ENCODE data around the gene IFT43.

Gene IFT43

GRCh38 chr14:75985618-75986438 lies at the start of gene IFT43:
Gene IFT43 (plus strand): TSS chr14:75985763. CDS start chr14:75985787, 24 bp downstream.
- peak; percentile 85 to 99 (median 95) for DNase-seq
- intact Hi-C loops (cut with DNase I): no loop called here

- intact Hi-C loops (cut with DNase I): no loop called here
These were observed 46.4 kb upstream of the IFT43 start for GRCh38 chr14:75939200-75939599.

GRCh38 chr14:75941030-75941429 lies 44.5 kb upstream of the IFT43 start:
- intact Hi-C loops (cut with DNase I): no loop called here

More at GRCh38 chr14:75939200-75939599, 46.4 kb upstream of the IFT43 start:
- no peak for DNase-seq

GRCh38 chr14:75944607-75945241 lies 40.8 kb upstream of the IFT43 start:
- intact Hi-C loops (cut with DNase I): no loop called here
- DNase-seq: no peak

More at GRCh38 chr14:75941030-75941429, 44.5 kb upstream of the IFT43 start:
- no peak for DNase-seq

GRCh38 chr14:75946785-75947184 lies 38.8 kb upstream of the IFT43 start:
- intact Hi-C loops (cut with DNase I): no loop called here
- DNase-seq: no peak

GRCh38 chr14:75952489-75952888 lies 33.1 kb upstream of the IFT43 start:
- no peak for DNase-seq
- intact Hi-C loops (cut with DNase I): no loop called here

- intact Hi-C loops (cut with DNase I): no loop called here
- DNase-seq: no peak
These were observed 26.5 kb upstream of the IFT43 start for GRCh38 chr14:75959031-75959430.

GRCh38 chr14:75960231-75960630 lies 25.3 kb upstream of the IFT43 start:
- intact Hi-C loops (cut with DNase I): no loop called here
- DNase-seq: no peak

GRCh38 chr14:75961662-75962061 lies 23.9 kb upstream of the IFT43 start:
- intact Hi-C loops (cut with DNase I): no loop called here
- DNase-seq: no peak

GRCh38 chr14:75967866-75968265 lies 17.7 kb upstream of the IFT43 start:
- no peak for DNase-seq
- intact Hi-C loops (cut with DNase I): loop anchor here (2.0 kb wide), 1 partner anchor 31 kb away; no protein-coding TSS in a partner anchor

- intact Hi-C loops (cut with DNase I): loop anchor here (2.0 kb wide), 1 partner anchor 32 kb away; no protein-coding TSS in a partner anchor
- DNase-seq: no peak
These were observed 17.1 kb upstream of the IFT43 start for GRCh38 chr14:75968456-75968855.

GRCh38 chr14:75969126-75969525 lies 16.4 kb upstream of the IFT43 start:
- intact Hi-C loops (cut with DNase I): loop anchor here (2.0 kb wide), 1 partner anchor 32 kb away; no protein-coding TSS in a partner anchor

GRCh38 chr14:75969891-75970290 lies 15.7 kb upstream of the IFT43 start:
- DNase-seq: no peak
- intact Hi-C loops (cut with DNase I): loop anchor here (2.0 kb wide), 1 partner anchor 33 kb away; no protein-coding TSS in a partner anchor

More at GRCh38 chr14:75969126-75969525, 16.4 kb upstream of the IFT43 start:
- DNase-seq: no peak

- DNase-seq: no peak
- intact Hi-C loops (cut with DNase I): no loop called here
These were observed 14.6 kb upstream of the IFT43 start for GRCh38 chr14:75970989-75971388.

GRCh38 chr14:75971509-75971908 lies 14.1 kb upstream of the IFT43 start:
- intact Hi-C loops (cut with DNase I): no loop called here
- no peak for DNase-seq

- DNase-seq: no peak
- intact Hi-C loops (cut with DNase I): no loop called here
These were observed 12.7 kb upstream of the IFT43 start for GRCh38 chr14:75972801-75973421.

- DNase-seq: no peak
- intact Hi-C loops (cut with DNase I): no loop called here
These were observed 8.6 kb upstream of the IFT43 start for GRCh38 chr14:75976826-75977581.

GRCh38 chr14:75977582-75977943 lies 8.0 kb upstream of the IFT43 start:
- DNase-seq: no peak
- intact Hi-C loops (cut with DNase I): no loop called here

GRCh38 chr14:75978249-75978731 lies 7.3 kb upstream of the IFT43 start:
- intact Hi-C loops (cut with DNase I): no loop called here
- peak in 1 of 10 donors; percentile 55 for DNase-seq

GRCh38 chr14:75979071-75979571 lies 6.4 kb upstream of the IFT43 start:
- DNase-seq: peak in 4 of 10 donors; percentile 36 to 92 (median 50)
- intact Hi-C loops (cut with DNase I): no loop called here

Measured in posterior cingulate gyrus (tissue), 11 donors.